ENCODE measurements around the gene TATDN2.

The TATDN2 gene

GRCh38 chr3:10272977-10273376, 24.7 kb downstream of the TATDN2 start:
- DNase-seq, result no peak

DNA sequence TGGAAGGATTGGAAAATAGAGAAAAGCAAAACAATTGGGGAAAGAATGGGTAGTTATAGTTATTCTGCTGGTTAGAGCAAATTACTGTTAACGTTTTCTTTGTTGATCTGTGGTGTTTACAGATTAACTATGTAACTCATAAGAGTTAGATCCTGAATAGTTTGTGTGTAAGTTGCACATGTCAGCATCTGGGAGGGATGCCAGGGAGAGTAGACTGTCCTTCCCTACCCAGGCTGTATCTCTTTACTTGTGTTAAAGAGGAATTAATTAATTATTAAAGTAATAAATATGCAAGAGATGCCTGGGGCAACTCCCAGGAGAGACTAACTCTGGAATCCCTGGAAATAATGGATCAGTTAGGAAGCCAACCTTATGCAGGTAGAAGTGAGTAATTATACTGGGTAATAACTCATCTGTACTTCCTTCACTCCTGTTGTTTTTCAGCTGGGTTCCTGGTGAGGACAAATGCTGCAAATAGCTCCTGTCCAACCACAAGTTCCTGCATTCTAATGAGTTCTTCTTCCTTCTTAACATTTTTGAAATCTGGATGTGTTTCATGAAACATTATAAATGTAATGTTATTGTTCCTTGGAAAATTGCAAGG, 25.5 kb downstream of the TATDN2 start:
- DNase-seq, result no peak

- DNase-seq, result no peak
Measured at GRCh38 chr3:10274601-10275000, 26.3 kb downstream of the TATDN2 start.

DNA sequence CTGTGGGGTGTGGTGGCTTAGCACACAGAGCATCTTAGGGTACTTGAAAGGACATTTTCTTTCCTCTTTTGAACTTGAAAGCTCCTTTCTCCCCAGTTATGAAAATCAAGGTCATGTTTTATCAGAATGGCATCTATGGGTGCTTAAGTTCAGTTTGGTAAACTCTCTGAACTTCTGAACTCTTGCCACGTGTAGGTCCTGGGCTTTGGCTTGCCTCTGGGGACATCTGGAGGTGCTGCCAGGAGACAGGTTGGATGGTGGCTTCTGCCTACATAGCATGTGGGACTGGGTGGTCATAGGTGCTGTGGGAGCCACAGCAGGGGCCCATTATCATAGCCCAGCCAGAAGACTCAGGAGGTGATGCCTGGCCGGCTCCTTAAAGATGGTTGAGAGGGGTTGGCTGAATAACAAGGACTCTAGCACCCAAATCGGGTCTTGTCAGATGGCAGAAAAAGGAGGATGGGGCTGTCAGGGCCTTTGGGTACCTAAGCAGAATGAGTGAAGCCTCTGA, 28.9 kb downstream of the TATDN2 start:
- DNase-seq, result no peak

DNA sequence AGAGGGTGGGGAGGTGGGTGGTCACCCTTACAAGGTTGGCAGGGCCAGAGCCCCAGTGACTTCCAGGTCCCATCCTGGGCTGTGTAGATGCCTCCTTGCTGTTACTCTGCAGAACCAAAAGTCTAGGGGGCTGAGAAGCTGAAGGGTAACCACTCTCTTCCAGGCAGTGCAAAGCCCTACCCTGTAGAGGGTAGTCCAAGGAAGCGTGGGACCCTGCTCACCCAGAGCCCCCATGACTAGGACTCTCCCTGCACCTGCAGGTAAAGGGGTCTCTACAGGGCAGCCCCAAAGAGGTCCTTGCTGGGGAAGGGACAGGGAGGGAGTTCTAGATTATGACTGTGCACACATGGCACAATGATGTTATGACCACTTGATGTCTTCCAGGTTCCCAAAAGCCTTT, 30.2 kb downstream of the TATDN2 start:
- no peak for DNase-seq

GRCh38 chr3:10279384-10280176, 31.3 kb downstream of the TATDN2 start:
- DNase-seq, result no peak

- DNase-seq, result no peak
Measured at GRCh38 chr3:10280177-10280529, 31.9 kb downstream of the TATDN2 start.

- DNase-seq, result no peak
Measured at GRCh38 chr3:10280571-10280970, 32.3 kb downstream of the TATDN2 start.

DNA sequence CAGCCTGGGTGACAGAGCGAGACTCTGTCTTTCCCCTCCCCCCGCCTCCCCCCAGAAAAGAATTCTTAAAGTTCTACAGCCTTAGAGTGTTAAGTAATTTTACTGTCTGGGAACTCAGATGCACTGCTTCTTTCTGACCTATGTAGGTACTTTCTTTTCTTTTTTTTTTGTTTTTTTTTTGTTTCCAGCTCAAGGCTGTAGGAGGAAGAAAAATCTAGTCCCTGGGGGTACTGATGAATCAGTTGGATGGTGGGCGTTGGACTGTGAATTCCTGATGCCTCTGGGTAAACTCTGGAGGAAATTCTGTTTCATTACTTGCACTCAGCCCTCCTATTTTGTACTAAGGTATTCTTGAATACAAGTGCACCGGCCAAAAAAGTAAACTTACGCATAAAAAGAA, 33.7 kb downstream of the TATDN2 start:
- no peak for DNase-seq

- no peak for DNase-seq
Measured at GRCh38 chr3:10283638-10284037, 35.4 kb downstream of the TATDN2 start.

DNA sequence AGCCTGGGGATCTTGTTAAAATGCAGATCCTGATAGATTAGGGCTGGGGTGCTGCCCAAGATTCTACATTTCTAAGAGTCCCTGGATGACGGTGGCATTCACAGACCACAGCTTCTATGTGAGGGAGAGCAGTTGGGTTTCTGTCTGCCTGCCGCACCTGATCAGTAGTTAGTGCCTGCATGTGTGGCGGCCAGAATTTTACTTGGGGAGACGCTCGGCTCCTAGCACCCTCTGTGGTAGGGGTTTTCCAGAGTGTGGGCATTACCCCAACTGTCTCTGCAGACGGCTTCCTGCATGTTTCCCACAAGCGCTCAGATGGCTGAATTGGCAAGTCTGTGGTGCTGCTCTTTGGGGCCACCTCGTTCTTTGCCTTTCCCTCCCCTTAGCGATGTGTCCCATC, 36.2 kb downstream of the TATDN2 start:
- DNase-seq, result no peak

DNA sequence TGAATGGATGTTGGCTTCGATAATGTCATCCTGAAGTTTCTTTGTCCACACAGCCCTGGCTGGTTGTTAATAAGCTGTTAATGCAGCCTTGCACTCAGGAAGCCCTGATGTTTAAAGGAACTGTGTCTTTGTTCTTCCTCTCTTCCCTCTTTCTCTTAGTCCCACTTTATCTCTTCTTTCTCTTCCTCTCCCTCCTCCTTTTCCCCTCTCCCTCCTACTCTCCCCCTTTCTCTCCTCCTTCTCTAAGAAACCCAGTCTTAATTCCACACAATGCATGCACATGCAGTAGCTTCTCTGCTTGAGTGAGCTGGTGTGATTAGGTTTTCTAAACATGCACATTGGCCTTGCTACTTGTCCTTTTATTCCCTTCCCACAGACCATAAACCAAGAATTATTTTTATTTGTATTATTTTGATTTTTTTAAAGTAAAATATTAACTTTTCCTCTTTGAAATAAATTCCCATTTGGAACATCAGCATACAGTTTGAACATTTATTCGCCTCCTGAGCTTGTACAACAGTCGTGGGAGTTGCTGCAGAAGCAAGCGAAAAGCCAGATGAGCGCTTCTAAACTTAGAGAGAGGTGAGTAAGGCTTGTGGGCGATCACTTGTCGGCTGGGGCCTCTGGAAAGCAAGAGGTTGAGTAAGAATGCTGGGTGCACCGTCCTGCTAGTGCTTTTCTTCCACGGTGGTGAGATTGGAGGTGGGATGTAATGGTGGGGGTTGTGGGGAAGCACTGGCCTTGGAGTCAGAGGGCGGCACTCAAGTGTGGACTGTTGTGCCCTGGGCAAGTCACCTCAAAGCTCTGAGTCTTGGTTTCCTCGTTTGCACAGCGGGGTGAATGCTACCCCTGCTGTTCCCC, 37.2 kb downstream of the TATDN2 start:
- DNase-seq, result no peak

GRCh38 chr3:10286133-10286524, 37.9 kb downstream of the TATDN2 start:
- DNase-seq, result no peak

- DNase-seq, result peak; percentile 32
Measured at GRCh38 chr3:10286596-10287295, 38.5 kb downstream of the TATDN2 start.

- DNase-seq, result no peak
Measured at GRCh38 chr3:10287936-10288574, 39.8 kb downstream of the TATDN2 start.

GRCh38 chr3:10288575-10288960, 40.3 kb downstream of the TATDN2 start:
- DNase-seq, result no peak

DNA sequence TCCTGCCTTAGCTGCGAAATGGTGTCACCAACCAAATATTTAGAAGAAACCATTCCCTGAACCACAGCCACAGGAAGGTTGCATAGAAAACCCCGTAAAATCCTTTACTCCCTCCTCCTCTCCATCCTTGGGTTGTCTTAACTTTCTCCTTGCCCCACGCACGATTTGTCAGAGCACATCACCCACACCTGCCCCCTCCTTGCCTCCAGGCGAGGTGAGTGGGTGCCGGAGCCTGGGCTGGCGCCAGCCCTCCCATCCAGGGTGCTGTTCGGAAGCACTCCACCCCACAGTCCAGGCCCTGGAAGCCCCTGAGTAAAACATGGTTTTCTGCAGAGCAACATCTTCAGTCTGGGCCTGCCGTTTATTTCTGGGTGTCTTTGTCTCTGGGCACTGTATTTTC, 40.8 kb downstream of the TATDN2 start:
- DNase-seq, result no peak

DNA sequence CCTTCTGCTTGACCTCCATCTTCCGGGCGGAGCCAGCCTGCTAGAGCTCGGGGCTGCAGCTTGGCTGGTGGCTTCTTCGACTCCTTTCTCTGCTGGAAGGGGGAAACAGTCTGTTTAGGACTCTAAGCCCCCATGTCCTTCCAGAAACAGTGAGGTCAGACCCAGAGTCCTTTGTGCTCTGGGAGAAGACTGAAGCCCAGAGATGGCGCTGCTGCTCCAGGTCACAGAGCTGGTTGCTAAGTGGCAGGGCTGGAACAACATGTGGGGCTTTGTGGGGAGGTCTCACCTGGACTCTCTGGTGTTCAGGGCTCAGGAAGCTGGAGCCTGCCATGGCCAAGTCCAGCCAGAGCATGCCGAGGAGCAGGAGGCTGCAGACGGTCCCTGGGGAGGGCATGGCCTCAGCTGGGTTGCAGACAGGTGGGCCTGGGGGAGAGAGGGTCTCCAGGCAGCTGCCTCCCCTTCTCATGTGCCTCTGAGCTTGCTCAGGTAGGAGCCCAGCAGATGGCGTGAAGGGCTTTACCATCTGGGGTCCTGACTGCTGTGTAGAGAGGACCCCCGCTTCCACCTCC, 41.6 kb downstream of the TATDN2 start:
- no peak for DNase-seq

DNA sequence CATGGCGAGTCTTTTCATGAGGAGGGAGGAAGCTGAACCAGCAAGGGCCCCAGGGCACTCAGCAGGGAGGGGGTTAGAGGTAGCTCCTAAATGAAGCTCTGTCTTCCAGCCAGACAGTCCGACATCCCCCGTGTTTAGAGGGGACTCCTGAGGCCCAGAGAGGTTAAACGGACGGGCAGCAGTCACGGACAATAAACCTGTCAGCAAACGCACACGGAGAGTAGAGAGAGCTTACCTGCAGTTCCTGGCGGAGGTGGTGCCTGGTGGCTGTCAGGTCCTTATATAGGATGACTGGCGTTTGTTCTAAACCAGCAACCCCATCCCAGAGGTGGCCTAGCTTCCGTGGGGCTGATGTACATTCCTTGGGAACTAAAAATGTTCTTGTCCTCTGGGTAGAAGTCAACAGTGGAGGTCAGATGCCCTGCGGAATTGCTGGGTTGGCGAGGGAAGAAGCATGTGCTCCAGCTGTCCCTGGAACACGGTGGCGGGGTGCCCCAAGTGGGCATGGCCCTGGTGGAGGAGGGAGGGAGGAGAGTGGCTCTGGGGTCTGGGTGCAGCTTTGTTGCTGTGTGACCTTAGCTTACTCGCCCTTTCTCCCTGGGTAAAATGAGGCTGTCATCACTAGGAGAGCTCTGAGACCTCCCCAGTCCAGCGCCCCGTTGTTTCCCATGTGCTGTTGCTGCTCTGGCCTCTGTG, 42.4 kb downstream of the TATDN2 start:
- no peak for DNase-seq

- DNase-seq, result no peak
Measured at GRCh38 chr3:10291641-10292040, 43.4 kb downstream of the TATDN2 start.

Measured in activated gamma-delta T cell treated with Interleukin-2 at 50 U/mL for 16 hours (primary cell).